NCI-H1092 treated with DMSO at 0.1 percent for 48 hours (cell line): ENCODE measurements around the gene DRGX.

Experiments
- DNase-seq: peaks from one replicate; lab custom pipeline; 2025; lab: John Stamatoyannopoulos, UW

DRGX gene

GRCh38 chr10:49381111-49381900 is 14.6 kb downstream of the DRGX start:
- DNase-seq: no peak

GRCh38 chr10:49379596-49380410 is 16.1 kb downstream of the DRGX start:
- DNase-seq: no peak

- no peak for DNase-seq
Measured at GRCh38 chr10:49377256-49377655, 18.6 kb downstream of the DRGX start.

- no peak for DNase-seq
Measured at GRCh38 chr10:49375611-49376010, 20.3 kb downstream of the DRGX start.

GRCh38 chr10:49374740-49375139 is 21.1 kb downstream of the DRGX start:
- no peak for DNase-seq

GRCh38 chr10:49373361-49373760 is 22.5 kb downstream of the DRGX start:
- no peak for DNase-seq

GRCh38 chr10:49371967-49372366 is 23.9 kb downstream of the DRGX start:
- DNase-seq: no peak

- DNase-seq: no peak
Measured at GRCh38 chr10:49370326-49371100, 25.4 kb downstream of the DRGX start.

- DNase-seq: no peak
Measured at GRCh38 chr10:49369216-49370162, 26.4 kb downstream of the DRGX start.

GRCh38 chr10:49368256-49368655 is 27.6 kb downstream of the DRGX start:
- DNase-seq: no peak

- no peak for DNase-seq
Measured at GRCh38 chr10:49367600-49367999, 28.3 kb downstream of the DRGX start.

- DNase-seq: no peak
Measured at GRCh38 chr10:49366460-49366859, 29.4 kb downstream of the DRGX start.

GRCh38 chr10:49365675-49366415 is 30.0 kb downstream of the DRGX start:
- no peak for DNase-seq

GRCh38 chr10:49365275-49365674 is 30.6 kb downstream of the DRGX start:
- no peak for DNase-seq

GRCh38 chr10:49364747-49365146 is 31.1 kb downstream of the DRGX start:
- no peak for DNase-seq

GRCh38 chr10:49364051-49364450 is 31.8 kb downstream of the DRGX start:
- no peak for DNase-seq

- DNase-seq: no peak
Measured at GRCh38 chr10:49363309-49364031, 32.4 kb downstream of the DRGX start.

GRCh38 chr10:49362596-49363260 is 33.2 kb downstream of the DRGX start:
- DNase-seq: no peak
